Measurements from ENCODE around the gene AKAP1. TPM values are rescaled to one million over a fixed set of nuclear protein-coding genes. Genes with fewer than 3 reads are reported as not detected.

Gene AKAP1
- total RNA-seq, 4 donors from 2014 or later: 22.6 to 51.9 (median 33.3) TPM

DNA sequence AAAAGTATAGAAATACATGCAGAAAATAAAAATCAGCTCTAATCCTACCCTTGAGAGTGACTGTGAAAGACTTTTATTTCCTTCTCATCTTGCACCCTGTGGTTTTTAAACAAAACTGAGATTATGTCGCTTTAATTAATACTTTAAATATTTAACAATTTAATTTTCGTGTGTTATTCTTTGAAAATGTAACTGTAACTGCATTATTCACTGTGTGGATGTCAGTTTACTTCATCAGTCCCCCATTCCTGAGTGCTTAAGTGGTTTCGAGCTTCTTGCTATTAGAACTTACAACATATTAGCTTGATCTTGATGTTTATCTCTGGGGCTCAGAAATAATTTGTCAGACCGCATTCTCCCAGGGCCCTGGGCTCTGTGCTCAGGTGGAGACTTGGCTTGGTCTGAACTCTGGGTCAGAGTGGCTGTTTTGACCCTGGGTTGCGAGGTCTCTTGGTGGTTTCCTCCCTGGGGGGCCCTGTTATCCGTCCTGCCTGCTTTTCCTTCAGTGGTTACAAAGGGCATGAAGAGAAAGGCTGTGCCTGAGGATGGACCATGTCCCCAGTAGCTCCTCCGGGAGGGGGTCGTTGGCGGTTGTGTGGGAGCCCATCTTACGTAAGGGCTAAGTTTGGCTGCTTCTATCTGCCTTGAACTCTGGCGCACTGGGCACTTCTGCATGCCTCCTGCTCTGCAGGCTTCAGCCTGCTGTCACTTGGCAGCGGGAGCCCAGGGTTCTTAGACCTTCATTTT lies 25.7 kb downstream of the AKAP1 start:
- no peak overlapping the region for H3K4me3 ChIP-seq
- no peak for TF ChIP-seq POLR2A (IDR thresholded peaks at IDR 0.05)
- TF ChIP-seq, protein P1, sequence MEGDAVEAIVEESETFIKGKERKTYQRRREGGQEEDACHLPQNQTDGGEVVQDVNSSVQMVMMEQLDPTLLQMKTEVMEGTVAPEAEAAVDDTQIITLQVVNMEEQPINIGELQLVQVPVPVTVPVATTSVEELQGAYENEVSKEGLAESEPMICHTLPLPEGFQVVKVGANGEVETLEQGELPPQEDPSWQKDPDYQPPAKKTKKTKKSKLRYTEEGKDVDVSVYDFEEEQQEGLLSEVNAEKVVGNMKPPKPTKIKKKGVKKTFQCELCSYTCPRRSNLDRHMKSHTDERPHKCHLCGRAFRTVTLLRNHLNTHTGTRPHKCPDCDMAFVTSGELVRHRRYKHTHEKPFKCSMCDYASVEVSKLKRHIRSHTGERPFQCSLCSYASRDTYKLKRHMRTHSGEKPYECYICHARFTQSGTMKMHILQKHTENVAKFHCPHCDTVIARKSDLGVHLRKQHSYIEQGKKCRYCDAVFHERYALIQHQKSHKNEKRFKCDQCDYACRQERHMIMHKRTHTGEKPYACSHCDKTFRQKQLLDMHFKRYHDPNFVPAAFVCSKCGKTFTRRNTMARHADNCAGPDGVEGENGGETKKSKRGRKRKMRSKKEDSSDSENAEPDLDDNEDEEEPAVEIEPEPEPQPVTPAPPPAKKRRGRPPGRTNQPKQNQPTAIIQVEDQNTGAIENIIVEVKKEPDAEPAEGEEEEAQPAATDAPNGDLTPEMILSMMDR (IDR thresholded peaks at IDR 0.05): no peak
- H3K27ac ChIP-seq: peak overlapping the region in 3 of 4 donors; percentile 53 to 74 (median 69)
- intact Hi-C loops (cut with DNase I): no loop called here
- H3K9me3 ChIP-seq: no peaks in the 10 kb centered on the region
- WGBS, 2 donors: 71 to 76% methylated on average over 7 to 9 of the region's 12 CpGs
- no peak for DNase-seq
- no peaks in the 10 kb centered on the region for H3K27me3 ChIP-seq
- peaks cover 16 to 57% (median 33%) of the 10 kb centered on the region in 3 donors for H3K4me1 ChIP-seq
- peaks cover 12 to 70% (median 18%) of the 10 kb centered on the region in 3 donors for H3K36me3 ChIP-seq

DNA sequence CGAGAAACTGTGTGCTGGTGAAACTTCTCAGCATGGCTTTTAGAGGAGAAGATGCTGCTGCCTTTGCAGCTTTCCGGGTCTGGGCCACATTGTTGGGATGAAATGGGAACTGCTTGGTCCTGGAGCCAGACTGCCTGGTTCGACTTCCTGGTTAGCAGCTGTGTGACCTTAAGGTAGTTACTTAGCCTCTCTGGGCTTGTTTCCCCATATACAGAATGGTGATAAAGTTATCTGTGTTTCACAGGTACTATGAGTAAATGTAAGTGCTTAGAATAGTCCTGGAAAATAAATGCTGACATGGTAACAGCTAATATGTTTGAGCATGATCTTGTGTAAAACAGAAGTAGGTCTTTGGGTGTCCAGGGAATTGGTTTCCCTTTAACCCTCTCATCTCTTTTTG lies 26.3 kb downstream of the AKAP1 start:
- peak overlapping the region in 3 of 4 donors; percentile 53 to 74 (median 69) for H3K27ac ChIP-seq
- intact Hi-C loops (cut with DNase I): no loop called here
- DNase-seq: no peak
- TF ChIP-seq, protein P1 (IDR thresholded peaks at IDR 0.05): no peak
- no peak for TF ChIP-seq POLR2A (IDR thresholded peaks at IDR 0.05)
- H3K4me1 ChIP-seq: peaks cover 16 to 55% (median 33%) of the 10 kb centered on the region in 3 donors
- 65 to 80% methylated on average over 1 to 3 of the region's 3 CpGs for WGBS, 2 donors
- H3K36me3 ChIP-seq: peaks cover 16 to 71% (median 25%) of the 10 kb centered on the region in 3 donors
- H3K4me3 ChIP-seq: no peak overlapping the region
- H3K27me3 ChIP-seq: no peaks in the 10 kb centered on the region
- no peaks in the 10 kb centered on the region for H3K9me3 ChIP-seq

DNA sequence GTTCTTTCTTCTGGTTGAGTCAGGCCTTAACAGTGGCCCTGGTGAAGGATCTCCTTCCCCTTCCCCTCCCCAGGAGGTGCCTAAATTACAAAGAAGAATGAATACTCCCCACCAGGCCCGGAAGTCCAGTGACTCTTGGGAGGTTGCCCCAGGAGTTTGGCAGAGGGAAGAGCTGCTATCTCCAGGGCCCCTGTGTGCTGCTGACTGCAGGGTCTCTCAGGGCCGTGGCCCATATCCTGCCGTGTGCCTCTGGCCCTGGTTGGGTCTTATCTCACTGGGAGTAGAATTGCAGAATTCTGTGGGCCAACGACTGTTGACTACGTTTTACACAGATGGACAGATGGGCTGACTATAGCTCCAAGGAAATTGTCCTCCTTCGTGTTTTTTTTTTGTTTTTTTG lies 28.0 kb downstream of the AKAP1 start:
- Histone ChIP-seq H3K4me3 (no peak overlapping the region), H3K27me3 (no peaks in the 10 kb centered on the region), H3K36me3 (peaks cover 19 to 80% (median 36%) of the 10 kb centered on the region in 3 donors), H3K9me3 (no peaks in the 10 kb centered on the region), H3K4me1 (peaks cover 12 to 38% (median 24%) of the 10 kb centered on the region in 3 donors), H3K27ac (no peak overlapping the region)
- no peak for TF ChIP-seq POLR2A (IDR thresholded peaks at IDR 0.05)
- TF ChIP-seq, protein P1 (IDR thresholded peaks at IDR 0.05): no peak
- DNase-seq: no peak
- 78 to 89% methylated on average over 5 to 6 of the region's 6 CpGs for WGBS, 2 donors
- intact Hi-C loops (cut with DNase I): no loop called here

DNA sequence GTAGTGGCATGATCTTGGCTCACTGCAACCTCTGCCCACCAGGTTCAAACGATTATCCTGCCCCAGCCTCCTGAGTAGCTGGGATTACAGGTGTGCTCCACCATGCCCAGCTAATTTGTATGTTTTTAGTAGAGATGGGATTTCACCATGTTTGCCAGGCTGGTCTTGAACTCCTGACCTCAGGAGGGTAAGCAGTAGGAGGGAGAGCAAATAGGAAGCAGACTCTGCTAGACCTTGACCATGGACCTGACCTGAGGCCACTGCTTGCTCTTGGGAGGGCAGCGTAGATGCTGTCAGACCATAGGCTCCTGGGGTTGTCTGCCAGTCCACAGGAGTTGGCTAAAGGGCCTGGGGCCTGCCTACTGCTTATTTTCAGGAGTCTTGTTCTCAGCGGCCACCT lies 28.6 kb downstream of the AKAP1 start:
- WGBS, 2 donors: 100% methylated on average over 1 of the region's 3 CpGs; no CpG with 5 or more reads in 1 of the 2 donors
- H3K4me1 ChIP-seq: peaks cover 12 to 32% (median 17%) of the 10 kb centered on the region in 3 donors
- DNase-seq: no peak
- peaks cover 19 to 86% (median 42%) of the 10 kb centered on the region in 3 donors for H3K36me3 ChIP-seq
- H3K9me3 ChIP-seq: no peaks in the 10 kb centered on the region
- no peak overlapping the region for H3K4me3 ChIP-seq
- H3K27me3 ChIP-seq: no peaks in the 10 kb centered on the region
- H3K27ac ChIP-seq: no peak overlapping the region
- TF ChIP-seq, protein P1 (IDR thresholded peaks at IDR 0.05): no peak
- no peak for TF ChIP-seq POLR2A (IDR thresholded peaks at IDR 0.05)
- intact Hi-C loops (cut with DNase I): no loop called here

DNA sequence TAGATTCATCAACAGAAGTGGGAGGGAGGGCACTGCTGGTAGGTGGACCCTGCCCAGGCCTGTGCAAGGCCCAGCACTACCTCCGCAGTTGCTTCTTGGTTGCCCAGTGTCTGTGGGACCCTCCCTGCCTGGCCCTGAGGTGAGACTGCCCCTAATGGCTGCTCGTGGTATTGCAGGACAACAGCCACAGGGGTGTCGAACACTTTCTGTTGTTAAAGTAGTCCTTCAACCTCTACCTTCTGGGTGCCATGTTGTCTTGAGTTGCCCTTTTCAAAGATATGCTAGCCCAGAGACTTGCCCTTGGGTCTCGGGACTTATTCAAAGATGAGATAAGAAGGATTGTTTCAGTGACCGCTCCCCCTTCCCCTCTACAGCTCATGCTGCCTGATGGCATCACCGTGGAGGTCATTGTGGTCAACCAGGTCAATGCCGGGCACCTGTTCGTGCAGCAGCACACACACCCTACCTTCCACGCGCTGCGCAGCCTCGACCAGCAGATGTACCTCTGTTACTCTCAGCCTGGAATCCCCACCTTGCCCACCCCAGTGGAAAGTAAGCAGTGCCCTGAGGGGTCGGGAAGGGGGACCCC lies 29.1 kb downstream of the AKAP1 start:
- intact Hi-C loops (cut with DNase I): no loop called here
- peaks cover 19 to 91% (median 47%) of the 10 kb centered on the region in 3 donors for H3K36me3 ChIP-seq
- 79 to 90% methylated on average over 11 to 13 of the region's 13 CpGs for WGBS, 2 donors

More for the DNA sequence above, 29.1 kb downstream of the AKAP1 start:
- TF ChIP-seq, protein P1 (IDR thresholded peaks at IDR 0.05): peak; percentile 62 to 89 (median 76)
- no peak for TF ChIP-seq POLR2A (IDR thresholded peaks at IDR 0.05)
- Histone ChIP-seq H3K4me3 (no peak overlapping the region), H3K27ac (no peak overlapping the region), H3K4me1 (peaks cover 12 to 27% (median 12%) of the 10 kb centered on the region in 3 donors), H3K9me3 (no peaks in the 10 kb centered on the region), H3K27me3 (no peaks in the 10 kb centered on the region)
- no peak for DNase-seq
